IPS-11a (cell line): ENCODE measurements around the gene BAHCC1.
"Not testable (repeated sequence)": the region's sequence is repeated elsewhere in the genome, so short reads cannot be mapped to it uniquely, and the experiment has no call there.

Experiments
- H3K4me3 ChIP-seq: one replicate; pipeline ENCODE4 v1.5.1; 2013; ENCODE audit warnings: low read depth, low read length, control low read depth

BAHCC1 gene

DNA sequence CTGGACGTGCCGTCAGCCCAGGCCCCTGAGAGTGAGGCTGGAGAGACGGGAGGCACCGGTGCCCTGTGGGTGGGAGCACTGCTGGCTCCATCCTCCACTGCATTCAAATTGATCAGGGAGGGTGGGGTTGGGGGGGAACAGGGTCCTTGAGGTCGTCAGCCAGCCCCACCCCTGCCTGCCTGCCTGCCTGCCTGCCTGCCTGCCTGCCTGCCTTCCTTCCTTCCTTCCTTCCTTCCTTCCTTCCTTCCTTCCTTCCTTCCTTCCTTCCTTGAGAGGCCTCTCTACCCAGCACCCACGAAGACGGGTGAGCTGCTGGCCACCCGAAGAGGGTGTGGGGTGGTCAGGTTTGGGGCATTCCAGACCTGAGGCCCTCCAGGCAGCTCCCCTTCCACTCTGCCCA is 16.0 kb downstream of the BAHCC1 start:
- no peak overlapping the region for H3K4me3 ChIP-seq

DNA sequence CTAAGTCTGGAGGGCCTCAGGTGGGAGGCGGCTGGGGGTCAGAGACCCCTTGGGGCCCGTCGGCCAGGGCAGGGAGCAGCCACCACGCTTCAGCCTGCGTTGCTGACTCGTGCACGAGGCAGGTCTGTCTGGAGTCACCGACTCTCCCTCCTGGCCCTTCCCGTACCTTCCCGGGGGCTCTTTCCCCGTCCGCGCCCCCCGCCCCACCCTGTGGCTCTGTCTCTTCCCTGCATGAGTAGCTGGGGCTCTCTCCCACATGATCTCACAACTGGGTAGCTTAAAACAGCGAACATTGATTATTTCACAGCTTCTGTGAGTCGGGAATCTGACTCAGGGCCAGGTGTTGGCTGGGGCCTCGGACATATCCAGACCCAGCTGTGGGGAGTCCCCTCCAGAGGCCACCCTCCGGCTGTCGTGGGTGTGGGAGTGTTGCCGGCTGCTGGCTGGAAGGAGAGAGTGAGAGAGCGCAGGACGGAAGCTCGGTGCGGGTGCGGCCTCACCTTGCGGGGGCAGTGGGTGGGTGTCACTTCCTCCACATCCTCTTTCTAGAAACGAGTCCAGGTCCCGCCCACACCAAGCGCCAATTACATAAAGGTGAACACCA is 17.3 kb downstream of the BAHCC1 start:
- no peak overlapping the region for H3K4me3 ChIP-seq

DNA sequence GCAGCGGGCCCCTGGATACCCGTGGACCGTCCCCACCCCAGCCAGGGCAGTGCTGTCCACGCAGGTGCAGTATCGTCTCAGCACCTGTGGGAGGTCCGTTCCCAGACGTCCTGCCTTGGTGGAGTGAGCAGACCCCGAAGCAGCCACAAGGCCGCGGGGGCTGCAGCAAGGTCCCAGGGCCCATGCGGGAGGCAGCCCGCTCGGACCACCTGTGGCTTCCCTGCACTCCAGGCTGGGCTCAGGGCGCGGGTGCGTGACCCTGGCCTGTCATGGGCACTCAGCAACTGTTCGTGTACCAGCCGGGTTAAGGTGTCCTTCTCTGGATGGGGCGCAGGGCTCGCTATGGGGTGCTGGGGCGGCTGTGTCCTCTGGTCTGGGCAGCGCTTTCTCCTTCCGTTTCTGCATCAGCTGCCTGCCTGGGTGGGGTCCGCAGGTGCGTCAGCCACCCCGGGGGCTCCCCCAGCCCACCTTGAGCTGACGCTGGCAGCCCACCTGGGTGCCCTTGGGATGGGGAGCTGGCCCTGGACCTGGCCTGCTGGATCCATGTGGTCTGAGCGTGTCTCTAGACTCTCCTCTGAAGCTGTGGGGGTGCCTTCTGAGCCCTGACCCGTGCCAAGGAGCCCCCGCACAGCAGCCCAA is 18.4 kb downstream of the BAHCC1 start:
- no peak overlapping the region for H3K4me3 ChIP-seq

DNA sequence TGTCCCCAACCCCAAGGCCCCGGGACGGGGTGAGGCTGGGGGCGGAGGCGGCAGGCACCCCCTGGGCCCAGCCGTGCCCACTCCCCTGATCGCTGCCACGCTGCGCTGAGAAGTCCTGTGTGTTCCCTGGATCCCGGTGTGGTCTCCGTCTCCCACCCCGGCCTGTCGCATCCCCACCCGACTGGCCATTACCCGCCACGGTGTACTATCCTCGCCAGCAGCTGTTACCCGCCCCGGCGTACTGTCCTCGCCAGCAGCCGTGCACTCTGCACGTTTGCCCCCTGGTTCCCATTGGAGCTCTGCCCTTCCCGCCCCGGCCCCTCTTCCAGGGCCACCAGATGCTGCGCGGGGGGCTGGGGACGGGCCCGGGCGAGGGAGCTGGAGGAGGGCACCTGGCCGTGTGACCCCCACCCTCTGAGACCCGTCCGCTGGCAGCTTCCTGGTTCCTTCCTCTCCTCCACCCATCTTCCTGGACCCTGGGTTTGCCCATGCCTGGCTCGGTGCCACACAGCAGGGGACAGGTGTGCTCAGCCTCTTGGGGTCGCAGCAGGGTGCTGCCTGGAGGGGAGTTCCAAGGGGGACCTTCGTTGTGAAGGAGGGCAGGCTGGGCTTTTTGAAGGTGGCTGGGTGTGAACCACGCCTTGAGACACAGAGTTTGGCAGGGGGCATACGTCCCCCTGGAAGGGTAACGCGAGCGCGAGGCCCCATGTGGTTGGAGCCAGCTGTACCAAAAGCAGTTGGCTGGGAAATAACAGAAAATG is 19.7 kb downstream of the BAHCC1 start:
- H3K4me3 ChIP-seq, result no peak overlapping the region

DNA sequence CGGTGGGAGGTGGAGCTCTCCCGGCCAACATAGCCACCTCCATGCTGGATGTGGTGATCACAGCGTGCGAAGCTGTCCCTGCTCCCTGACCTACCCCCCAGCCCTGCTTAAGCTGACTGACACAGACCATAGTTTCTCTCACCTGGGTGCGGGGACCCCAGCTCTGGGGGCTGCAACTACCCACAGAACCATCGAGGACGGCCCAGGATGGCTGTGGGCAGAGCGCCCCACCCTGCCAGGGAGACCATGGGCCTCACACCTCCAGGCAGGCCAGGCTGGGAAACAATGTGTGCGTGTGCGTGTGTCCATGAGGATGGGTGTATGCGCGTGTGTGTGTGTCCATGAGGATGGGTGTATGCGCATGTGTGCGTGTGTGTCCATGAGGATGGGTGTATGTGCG is 20.4 kb downstream of the BAHCC1 start:
- no peak overlapping the region for H3K4me3 ChIP-seq

DNA sequence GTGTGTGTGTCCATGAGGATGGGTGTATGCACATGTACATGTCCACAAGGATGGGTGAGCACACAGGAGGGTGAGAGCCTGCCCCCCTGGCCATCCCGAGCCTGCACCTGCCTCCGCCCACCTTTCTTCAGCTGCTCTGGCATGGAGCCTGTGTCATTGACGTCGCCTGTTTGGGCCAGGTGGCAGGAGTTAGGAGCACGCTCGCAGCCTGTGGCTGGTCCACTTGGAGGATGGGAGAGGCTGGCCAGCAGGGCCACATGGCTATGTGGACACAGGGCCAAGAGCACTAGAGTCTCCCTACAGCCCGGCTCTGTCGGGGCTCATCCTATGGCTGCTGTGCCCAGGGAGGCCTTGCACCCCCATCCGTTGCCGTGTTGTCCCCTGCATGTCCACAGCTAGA is 21.4 kb downstream of the BAHCC1 start:
- H3K4me3 ChIP-seq, result no peak overlapping the region

DNA sequence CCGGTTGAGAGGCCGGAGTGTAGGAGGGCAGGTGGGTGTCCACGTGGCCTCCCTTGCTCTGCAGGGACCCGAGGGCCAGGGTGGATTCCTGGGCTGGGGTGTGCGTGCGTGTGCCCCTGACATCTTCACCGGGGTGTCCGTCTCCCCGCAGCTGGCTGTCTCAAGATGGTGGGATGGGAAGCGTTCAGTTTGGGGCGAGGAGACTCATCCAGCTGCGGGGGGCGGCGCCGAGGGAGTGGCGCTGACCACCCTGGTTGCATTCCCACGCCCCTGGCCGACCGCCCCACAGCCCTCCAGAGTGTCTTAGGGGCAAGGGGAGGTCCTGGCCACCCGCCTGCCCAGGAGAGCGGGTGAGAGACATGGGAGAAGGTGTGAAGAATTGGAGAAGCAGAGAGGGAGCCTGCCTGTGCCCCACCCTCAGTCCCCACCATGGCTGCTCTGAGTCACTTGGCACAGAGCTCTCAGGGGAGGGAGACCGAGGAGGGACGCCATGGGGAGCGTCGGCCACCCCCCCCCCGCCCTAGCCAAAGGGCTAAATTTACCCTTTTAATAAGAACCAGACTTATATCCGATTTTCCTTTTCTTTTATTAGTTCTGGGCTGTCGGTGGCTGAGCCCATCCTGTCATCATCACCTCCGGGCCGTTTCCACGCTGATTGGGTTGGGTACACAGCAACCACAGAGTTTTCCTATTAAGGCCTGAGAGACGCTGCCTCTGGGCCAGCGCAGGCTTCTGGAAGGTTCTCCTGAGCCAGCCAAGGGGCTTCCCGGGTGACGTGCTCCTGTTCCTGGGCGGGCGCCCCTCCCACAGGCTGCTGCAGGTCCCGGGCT is 22.0 kb downstream of the BAHCC1 start:
- no peak overlapping the region for H3K4me3 ChIP-seq

DNA sequence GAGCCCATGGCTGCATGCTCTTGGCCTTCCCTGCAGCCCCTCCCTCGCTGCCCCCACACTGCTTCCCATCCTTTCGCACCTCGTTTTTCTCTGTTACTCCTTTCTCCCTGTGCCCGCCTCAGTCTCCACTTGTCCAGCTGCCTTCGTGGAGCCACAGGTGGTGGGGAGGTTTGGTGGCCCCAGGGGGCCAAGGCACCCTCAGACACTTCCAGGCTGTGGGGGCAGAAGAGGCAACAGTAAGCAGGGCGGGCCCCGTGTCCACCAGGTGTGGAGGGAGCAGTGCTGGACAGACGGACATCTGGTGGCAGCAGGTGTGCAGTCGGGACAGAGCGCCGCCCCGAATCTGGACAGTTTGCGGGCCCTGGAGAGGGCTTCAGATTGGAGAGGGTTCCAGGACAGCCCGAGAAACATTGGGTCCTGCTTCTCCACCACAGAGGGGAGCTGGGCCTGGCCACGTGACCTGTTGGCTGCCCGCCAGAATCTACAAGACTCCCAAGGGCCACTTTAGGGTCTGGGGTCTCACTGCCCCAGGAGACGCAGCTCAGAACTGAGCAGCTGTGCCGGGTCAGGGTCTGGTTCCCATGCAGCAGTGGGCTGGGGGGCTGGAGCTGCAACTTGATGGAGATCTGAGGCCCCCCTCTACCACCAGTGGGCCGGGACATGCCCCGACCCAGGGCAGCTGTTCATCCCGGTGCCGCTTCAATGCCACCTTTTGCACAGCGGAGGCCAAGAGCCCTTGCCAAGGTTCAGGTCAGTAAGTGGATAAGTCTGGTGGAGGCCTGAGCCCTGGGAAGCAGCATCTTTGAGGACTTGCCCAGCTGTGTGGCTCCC is 22.8 kb downstream of the BAHCC1 start:
- no peak overlapping the region for H3K4me3 ChIP-seq

DNA sequence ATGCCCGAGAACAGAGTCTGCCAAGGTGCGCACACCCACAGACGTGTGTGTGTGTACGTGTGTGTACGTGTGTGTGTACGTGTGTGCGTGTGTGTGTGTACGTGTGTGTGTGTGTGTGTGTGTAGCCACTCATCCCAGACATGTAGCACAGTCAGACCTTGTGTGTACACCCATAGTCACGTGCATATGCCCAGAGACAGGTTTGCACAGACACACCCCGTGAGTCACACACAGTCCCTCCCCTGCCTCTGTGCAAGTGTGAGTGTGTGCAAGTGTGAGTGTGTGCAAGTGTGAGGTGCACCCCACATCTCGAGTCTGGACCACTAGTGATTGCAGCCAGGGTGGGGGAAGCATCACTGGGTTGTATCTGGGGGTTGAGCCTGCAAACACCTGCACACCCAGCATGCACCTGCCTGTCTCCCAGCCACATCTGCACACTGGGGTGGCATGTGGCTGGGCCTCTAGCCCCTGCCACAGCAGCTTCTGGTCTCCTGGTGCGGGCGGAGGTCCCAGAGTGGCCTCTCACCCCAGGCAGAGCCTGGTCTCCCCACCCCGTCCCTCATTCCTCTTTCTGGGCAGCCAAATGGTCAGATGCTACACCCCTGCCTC is 23.6 kb downstream of the BAHCC1 start:
- no peak overlapping the region for H3K4me3 ChIP-seq

DNA sequence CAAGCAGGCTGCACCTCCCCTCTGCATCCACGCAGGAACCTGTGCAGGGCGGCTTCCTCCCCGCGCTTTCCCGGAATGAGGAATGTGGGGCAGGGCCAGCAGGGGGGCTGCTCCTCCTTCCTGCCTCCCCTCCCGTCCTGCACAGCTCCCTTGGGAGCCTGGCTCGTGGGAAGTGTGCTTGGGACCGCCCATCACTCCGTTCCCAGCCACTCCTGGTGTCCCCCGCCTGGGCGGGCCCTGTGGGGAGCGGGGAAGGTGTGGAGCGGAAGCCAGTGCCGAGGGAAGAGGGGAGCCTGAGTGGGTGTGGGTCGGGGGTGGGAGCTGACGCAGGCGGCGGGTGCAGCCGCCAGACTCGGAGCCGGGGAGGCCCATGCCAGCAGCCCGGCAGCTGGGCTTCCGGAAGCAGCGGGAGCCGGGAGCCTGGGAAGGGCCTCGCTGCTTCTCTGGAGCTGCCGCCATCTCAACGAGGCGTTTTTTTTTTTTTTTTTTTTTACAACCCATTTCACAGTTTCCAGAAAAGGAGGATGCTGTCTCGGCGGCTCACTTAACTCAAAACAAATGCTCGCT is 24.1 kb downstream of the BAHCC1 start:
- no peak overlapping the region for H3K4me3 ChIP-seq

DNA sequence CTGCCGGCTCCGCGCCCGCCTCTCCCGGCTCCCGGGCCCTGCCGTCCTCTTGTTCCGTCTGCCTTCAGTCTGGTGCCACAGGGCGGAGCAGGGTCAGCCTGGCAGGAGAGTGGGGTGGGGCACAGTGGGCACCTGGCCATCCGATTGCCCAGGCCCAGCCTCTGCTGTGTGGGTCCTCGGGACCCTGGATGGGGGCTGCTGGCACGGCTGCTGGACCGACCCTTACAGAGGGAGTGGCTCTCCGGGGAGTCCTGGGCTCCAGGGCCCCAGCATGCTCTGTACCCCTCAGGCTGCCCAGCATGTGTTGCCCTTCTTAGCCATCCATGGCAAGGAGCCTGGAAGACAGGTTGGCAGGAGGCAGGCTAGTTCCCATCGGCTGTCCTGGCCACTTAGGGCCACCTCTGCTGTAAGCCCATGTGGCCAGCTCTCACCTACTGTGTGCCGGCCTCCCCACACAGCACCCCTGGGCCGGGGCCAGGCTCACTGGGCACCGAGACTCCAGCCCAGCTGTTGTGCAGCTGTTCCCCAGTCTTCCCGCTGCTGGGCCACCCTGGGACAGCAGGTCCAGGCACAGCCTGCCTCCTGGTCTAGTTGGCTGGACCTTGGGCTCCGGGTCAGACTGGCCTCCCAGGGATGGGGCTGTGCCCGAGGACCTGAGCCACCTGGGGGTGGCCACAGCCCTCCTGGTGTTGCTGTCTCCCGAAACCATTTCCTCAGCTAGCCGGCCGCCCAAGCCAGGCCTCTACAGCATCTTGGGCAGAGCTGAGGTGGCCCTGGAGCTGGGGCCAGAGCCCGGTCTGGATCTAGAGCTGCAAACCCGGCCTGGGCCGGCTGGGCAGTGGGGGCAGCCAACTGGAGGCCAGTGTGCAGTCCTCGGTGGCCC is 24.9 kb downstream of the BAHCC1 start:
- H3K4me3 ChIP-seq, result no peak overlapping the region

DNA sequence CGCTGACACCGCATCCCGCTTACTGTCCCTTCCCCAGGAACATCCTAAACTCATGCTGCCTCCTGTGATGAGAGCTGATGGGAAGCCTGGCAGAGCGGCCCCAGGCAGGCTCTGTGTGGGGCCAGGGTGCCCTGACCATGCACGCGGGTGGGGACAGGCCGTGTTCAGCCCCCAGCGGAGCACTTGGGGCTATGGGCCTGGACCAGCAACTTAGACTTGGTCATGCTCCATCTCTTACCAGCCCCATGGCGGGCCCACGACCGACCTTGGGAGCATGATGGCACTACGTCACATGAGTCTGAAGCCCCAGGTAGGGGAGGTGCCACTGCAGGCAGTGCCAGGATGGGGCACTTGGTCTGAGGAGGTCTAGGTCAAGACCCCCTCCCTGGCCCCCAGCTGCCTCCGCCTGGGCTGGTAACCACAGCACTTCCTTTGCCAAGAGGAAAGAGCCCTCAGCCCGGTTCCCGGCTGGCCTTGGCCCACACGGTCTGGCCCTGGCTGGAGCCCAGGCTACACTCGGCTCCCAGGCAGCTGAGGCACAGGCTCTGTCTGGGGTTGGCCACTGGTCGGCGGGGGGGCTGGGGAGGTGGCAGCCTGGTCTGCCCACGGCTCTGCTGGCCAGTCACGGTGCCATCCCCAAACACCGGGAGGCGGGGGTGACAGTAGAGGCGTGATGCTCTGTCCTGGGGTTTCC is 25.7 kb downstream of the BAHCC1 start:
- no peak overlapping the region for H3K4me3 ChIP-seq

DNA sequence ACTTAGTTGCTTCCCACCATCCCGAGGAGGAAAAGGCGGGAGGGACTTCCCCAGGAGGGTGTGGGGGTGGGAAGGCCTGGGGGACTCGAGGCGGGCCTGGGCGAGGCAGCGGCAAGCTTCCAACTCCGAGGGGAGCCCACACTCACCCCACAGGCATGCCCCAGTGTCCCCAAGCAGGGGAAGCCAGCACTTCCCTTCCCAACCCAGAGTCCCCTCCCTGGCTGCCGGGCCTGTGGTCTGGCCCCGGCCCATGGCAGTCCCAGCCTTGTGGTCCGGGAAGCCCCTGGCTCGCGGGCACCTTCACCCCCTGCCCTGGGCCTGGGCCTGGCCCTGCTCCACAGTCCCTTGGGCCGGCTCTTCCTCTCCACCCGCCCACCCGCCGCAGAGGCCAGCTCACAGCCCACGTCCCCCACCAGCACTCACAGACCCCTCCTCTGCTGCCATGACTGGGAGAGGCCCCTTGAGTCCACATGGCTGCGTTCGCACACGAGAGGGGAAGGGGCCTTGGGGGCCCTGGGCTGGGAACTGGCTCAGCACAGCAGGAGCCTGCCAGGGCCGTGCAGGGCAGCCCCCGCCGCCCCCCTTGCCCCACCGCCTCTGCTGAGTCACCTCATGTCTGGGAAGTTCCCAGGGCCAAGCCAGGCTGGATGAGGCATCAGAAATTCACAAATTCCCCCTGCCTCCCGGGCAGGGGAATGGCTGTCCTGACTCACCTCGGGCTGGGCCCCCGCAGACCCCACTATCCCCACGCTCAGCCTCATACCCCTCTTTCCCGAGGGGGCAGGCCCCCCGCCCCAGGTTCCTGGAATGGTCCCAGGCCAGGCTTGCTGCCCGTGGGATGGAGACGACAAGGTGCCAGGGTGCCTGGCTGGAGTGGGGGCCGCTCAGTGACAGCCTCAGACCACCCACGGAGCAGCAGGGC is 27.8 kb downstream of the BAHCC1 start:
- no peak overlapping the region for H3K4me3 ChIP-seq

DNA sequence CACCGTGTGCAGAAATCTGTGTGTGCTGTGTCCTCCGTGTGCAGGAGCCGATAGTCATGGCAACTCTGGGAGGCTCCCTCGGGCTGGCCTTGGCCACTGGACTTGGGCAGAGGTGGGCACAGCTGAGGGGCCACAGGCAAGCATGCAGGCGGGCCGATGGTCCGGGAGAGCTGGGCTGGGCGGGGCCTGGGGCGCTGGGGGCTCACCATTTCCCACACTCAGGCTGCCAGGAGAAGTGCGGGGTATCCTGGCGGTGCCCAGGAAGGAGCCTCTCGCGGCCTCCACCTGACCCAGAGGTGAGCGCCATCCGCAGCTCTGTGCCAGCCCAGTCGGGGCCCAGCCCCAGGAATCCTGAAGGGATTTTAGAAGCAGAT is 28.4 kb downstream of the BAHCC1 start:
- H3K4me3 ChIP-seq, result no peak overlapping the region

DNA sequence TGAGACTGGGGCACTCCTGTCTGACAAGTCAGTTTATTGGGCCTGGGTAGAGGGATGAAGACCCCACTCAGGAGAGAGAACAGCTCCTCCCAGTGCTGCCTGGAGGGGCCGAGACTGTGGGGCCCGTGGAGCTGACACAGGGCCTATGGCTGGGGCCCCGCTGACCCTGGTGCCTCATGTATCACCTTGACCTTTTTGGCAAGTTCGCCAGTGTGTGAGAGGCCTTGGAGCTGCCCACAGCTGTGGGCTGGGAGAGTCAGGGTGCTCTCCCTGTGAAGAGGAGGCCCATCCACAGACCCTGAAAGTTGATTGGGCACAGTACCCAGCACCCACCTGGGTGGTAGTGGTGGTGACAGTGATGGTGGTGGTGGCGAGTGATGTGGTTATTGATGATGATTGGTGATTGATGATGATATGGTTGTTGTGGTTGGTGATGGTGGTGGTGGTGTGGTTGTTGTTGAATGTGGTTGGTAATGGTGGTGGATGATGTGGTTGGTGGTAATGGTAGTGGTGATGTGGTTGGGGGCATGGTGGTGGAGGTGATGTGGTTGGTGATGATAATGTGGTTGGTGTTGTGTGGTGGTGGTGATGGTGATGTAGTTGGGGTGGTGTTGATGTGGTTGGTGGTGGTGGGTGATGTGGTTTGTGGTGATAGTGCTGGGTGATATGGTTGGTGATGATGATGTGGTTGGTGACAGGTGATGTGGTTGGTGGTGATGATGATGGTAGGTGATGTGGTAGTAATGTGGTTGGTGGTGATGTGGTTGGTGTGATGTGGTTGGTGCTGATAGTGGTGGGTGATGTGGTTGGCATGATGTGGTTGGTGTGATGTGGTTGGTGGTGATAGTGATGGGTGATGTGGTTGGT is 29.1 kb downstream of the BAHCC1 start:
- no peak overlapping the region for H3K4me3 ChIP-seq

DNA sequence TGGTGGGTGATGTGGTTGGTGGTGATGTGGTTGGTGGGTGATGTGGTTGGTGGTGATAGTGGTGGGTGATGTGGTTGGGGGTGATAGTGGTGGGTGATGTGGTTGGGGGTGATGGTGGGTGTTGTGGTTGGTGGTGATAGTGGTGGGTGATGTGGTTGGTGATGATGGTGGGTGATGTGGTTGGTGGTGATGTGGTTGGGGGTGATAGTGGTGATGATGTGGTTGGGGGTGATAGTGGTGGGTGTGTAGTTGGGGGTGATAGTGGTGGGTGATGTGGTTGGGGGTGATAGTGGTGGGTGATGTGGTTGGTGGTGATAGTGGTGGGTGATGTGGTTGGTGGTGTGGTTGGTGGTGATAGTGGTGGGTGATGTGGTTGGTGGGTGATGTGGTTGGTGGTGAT is 29.8 kb downstream of the BAHCC1 start:
- H3K4me3 ChIP-seq, result not testable (repeated sequence)
